ENCODE results near the gene HORMAD2.

Gene HORMAD2

GRCh38 chr22:30079952-30080533 is at the start of gene HORMAD2:
HORMAD2 (plus strand) TSS chr22:30080464; CDS start chr22:30093953, 13,489 bp downstream.
- no peak within 1 kb of the TSS for H3K4me3 ChIP-seq (ENCODE audit: low read depth, low read length)

GRCh38 chr22:30031328-30031727 is 48.9 kb upstream of the HORMAD2 start:
- no peak overlapping the region for H3K4me3 ChIP-seq (ENCODE audit: low read depth, low read length)

- H3K4me3 ChIP-seq (ENCODE audit: low read depth, low read length) = no peak overlapping the region
Measured at GRCh38 chr22:30031764-30032455, 48.4 kb upstream of the HORMAD2 start.

GRCh38 chr22:30033137-30033536 is 47.1 kb upstream of the HORMAD2 start:
- H3K4me3 ChIP-seq (ENCODE audit: low read depth, low read length) = no peak overlapping the region

GRCh38 chr22:30033901-30034300 is 46.4 kb upstream of the HORMAD2 start:
- H3K4me3 ChIP-seq (ENCODE audit: low read depth, low read length) = no peak overlapping the region

- H3K4me3 ChIP-seq (ENCODE audit: low read depth, low read length) = no peak overlapping the region
Measured at GRCh38 chr22:30036656-30037055, 43.6 kb upstream of the HORMAD2 start.

GRCh38 chr22:30038219-30038618 is 42.0 kb upstream of the HORMAD2 start:
- H3K4me3 ChIP-seq (ENCODE audit: low read depth, low read length) = no peak overlapping the region

GRCh38 chr22:30040499-30041260 is 39.6 kb upstream of the HORMAD2 start:
- H3K4me3 ChIP-seq (ENCODE audit: low read depth, low read length) = no peak overlapping the region

GRCh38 chr22:30041475-30041874 is 38.8 kb upstream of the HORMAD2 start:
- no peak overlapping the region for H3K4me3 ChIP-seq (ENCODE audit: low read depth, low read length)

- no peak overlapping the region for H3K4me3 ChIP-seq (ENCODE audit: low read depth, low read length)
Measured at GRCh38 chr22:30041881-30042280, 38.4 kb upstream of the HORMAD2 start.

- no peak overlapping the region for H3K4me3 ChIP-seq (ENCODE audit: low read depth, low read length)
Measured at GRCh38 chr22:30043161-30043560, 37.1 kb upstream of the HORMAD2 start.

- H3K4me3 ChIP-seq (ENCODE audit: low read depth, low read length) = no peak overlapping the region
Measured at GRCh38 chr22:30044369-30044768, 35.9 kb upstream of the HORMAD2 start.

GRCh38 chr22:30044881-30045493 is 35.3 kb upstream of the HORMAD2 start:
- H3K4me3 ChIP-seq (ENCODE audit: low read depth, low read length) = no peak overlapping the region

GRCh38 chr22:30045494-30045887 is 34.8 kb upstream of the HORMAD2 start:
- H3K4me3 ChIP-seq (ENCODE audit: low read depth, low read length) = no peak overlapping the region

GRCh38 chr22:30045901-30046715 is 34.2 kb upstream of the HORMAD2 start:
- no peak overlapping the region for H3K4me3 ChIP-seq (ENCODE audit: low read depth, low read length)

GRCh38 chr22:30046716-30047363 is 33.4 kb upstream of the HORMAD2 start:
- no peak overlapping the region for H3K4me3 ChIP-seq (ENCODE audit: low read depth, low read length)

GRCh38 chr22:30047364-30047738 is 32.9 kb upstream of the HORMAD2 start:
- no peak overlapping the region for H3K4me3 ChIP-seq (ENCODE audit: low read depth, low read length)

- no peak overlapping the region for H3K4me3 ChIP-seq (ENCODE audit: low read depth, low read length)
Measured at GRCh38 chr22:30048681-30049080, 31.6 kb upstream of the HORMAD2 start.

- no peak overlapping the region for H3K4me3 ChIP-seq (ENCODE audit: low read depth, low read length)
Measured at GRCh38 chr22:30054067-30054763, 26.0 kb upstream of the HORMAD2 start.

- H3K4me3 ChIP-seq (ENCODE audit: low read depth, low read length) = no peak overlapping the region
Measured at GRCh38 chr22:30054764-30055069, 25.5 kb upstream of the HORMAD2 start.
